SK-N-SH treated with all-trans-retinoic acid at 6 μM for 48 hours (cell line): ENCODE measurements around the gene FREM2.

Source experiments
- ATAC-seq: fragments of 200-7000 bp; cut with Tn5 transposase; 3 replicates; pipeline ENCODE4 v1.9.1; 2020; ENCODE audit warnings: mild to moderate bottlenecking, moderate library complexity
- ARNTL ChIP-seq: fragments of 450-650 bp; formaldehyde crosslinking; IDR thresholded peaks from 2 replicates; pipeline ENCODE4 v1.5.0; 2020; ENCODE audit warnings: low read depth, mild to moderate bottlenecking, moderate library complexity, borderline replicate concordance
- CREB5 ChIP-seq: fragments of 250-450 bp; sonication (Bioruptor Pico); IDR thresholded peaks from 2 replicates; pipeline ENCODE4 v1.5.1; 2020; ENCODE audit warnings: low read depth, mild to moderate bottlenecking, moderate library complexity
- CSDC2 ChIP-seq: fragments of 250-450 bp; sonication (Bioruptor Pico); IDR thresholded peaks from 2 replicates; pipeline ENCODE4 v1.5.0; 2020; ENCODE audit warnings: mild to moderate bottlenecking, moderate library complexity
- ESRRG ChIP-seq: fragments of 250-450 bp; sonication (Bioruptor Pico); IDR thresholded peaks from 2 replicates; pipeline ENCODE4 v1.6.1; 2021; ENCODE audit warnings: mild to moderate bottlenecking
- OSR1 ChIP-seq: fragments of 250-450 bp; sonication (Bioruptor Pico); IDR thresholded peaks from 2 replicates; pipeline ENCODE4 v1.8.0; 2022; ENCODE audit warnings: moderate library complexity, mild to moderate bottlenecking, inconsistent platforms
- PATZ1 ChIP-seq: fragments of 250-450 bp; sonication (Bioruptor Pico); IDR thresholded peaks from 2 replicates; pipeline ENCODE4 v1.8.0; 2020; ENCODE audit warnings: mild to moderate bottlenecking, moderate library complexity, borderline replicate concordance
- POU6F1 ChIP-seq: fragments of 250-450 bp; sonication (Bioruptor Pico); IDR thresholded peaks from 2 replicates; pipeline ENCODE4 v1.8.0; 2021; ENCODE audit warnings: low read depth, mild to moderate bottlenecking, moderate library complexity, borderline replicate concordance
- PPARA ChIP-seq: fragments of 250-450 bp; sonication (Bioruptor Pico); IDR thresholded peaks from 2 replicates; pipeline ENCODE4 v1.5.0; 2020; ENCODE audit warnings: mild to moderate bottlenecking, borderline replicate concordance
- RARB ChIP-seq: fragments of 250-450 bp; sonication (Bioruptor Pico); IDR thresholded peaks from 2 replicates; pipeline ENCODE4 v1.8.0; 2021; ENCODE audit warnings: mild to moderate bottlenecking, moderate library complexity
- SNAI2 ChIP-seq: fragments of 250-450 bp; sonication (Bioruptor Pico); IDR thresholded peaks from 2 replicates; pipeline ENCODE4 v1.5.0; 2020; ENCODE audit warnings: mild to moderate bottlenecking, moderate library complexity
- TSHZ2 ChIP-seq: fragments of 250-450 bp; sonication (Bioruptor Pico); IDR thresholded peaks from 2 replicates; pipeline ENCODE4 v1.5.0; 2020; ENCODE audit warnings: mild to moderate bottlenecking, moderate library complexity
- ZC3H10 ChIP-seq: fragments of 250-450 bp; sonication (Bioruptor Pico); IDR thresholded peaks from 2 replicates; pipeline ENCODE4 v1.5.1; 2021; ENCODE audit warnings: mild to moderate bottlenecking, moderate library complexity
- ZFP3 ChIP-seq: fragments of 250-450 bp; sonication (Bioruptor Pico); IDR thresholded peaks from 2 replicates; pipeline ENCODE4 v1.5.0; 2020; ENCODE audit warnings: mild to moderate bottlenecking, moderate library complexity
- ZFP30 ChIP-seq: fragments of 450-650 bp; formaldehyde crosslinking; IDR thresholded peaks from 2 replicates; pipeline ENCODE4 v1.5.0; 2022; ENCODE audit warnings: mild to moderate bottlenecking, moderate library complexity
- ZNF565 ChIP-seq: fragments of 450-650 bp; formaldehyde crosslinking; conservative IDR thresholded peaks from 2 replicates; pipeline ENCODE4 v1.5.0; 2020; ENCODE audit warnings: low read depth, mild to moderate bottlenecking, moderate library complexity
- ZNF70 ChIP-seq: fragments of 450-650 bp; formaldehyde crosslinking; IDR thresholded peaks from 2 replicates; pipeline ENCODE4 v1.5.0; 2020; ENCODE audit warnings: mild to moderate bottlenecking, moderate library complexity
- ZNF8 ChIP-seq: fragments of 450-650 bp; formaldehyde crosslinking; IDR thresholded peaks from 2 replicates; pipeline ENCODE4 v1.5.0; 2020; ENCODE audit warnings: mild to moderate bottlenecking, moderate library complexity
- TF ChIP-seq, protein P1 (sequence below): fragments of 250-450 bp; sonication (Bioruptor Pico); IDR thresholded peaks from 2 replicates; pipeline ENCODE4 v1.5.1; 2021; ENCODE audit warnings: mild to moderate bottlenecking, moderate library complexity

Gene FREM2

GRCh38 chr13:38905861-38906260 is 219.0 kb downstream of the FREM2 start:
- TF ChIP-seq POU6F1 (CRISPR knock-in tag) = no peak
- TF ChIP-seq SNAI2 (CRISPR knock-in tag) = no peak
- TF ChIP-seq ESRRG = no peak
- TF ChIP-seq RARB (CRISPR knock-in tag) = no peak
- no peak for TF ChIP-seq ZNF565
- TF ChIP-seq, protein P1, sequence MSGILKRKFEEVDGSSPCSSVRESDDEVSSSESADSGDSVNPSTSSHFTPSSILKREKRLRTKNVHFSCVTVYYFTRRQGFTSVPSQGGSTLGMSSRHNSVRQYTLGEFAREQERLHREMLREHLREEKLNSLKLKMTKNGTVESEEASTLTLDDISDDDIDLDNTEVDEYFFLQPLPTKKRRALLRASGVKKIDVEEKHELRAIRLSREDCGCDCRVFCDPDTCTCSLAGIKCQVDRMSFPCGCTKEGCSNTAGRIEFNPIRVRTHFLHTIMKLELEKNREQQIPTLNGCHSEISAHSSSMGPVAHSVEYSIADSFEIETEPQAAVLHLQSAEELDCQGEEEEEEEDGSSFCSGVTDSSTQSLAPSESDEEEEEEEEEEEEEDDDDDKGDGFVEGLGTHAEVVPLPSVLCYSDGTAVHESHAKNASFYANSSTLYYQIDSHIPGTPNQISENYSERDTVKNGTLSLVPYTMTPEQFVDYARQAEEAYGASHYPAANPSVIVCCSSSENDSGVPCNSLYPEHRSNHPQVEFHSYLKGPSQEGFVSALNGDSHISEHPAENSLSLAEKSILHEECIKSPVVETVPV = no peak
- no peak for TF ChIP-seq OSR1
- TF ChIP-seq CREB5 (CRISPR knock-in tag) = no peak
- TF ChIP-seq ARNTL (CRISPR knock-in tag) = no peak
- no peak for ATAC-seq

DNA sequence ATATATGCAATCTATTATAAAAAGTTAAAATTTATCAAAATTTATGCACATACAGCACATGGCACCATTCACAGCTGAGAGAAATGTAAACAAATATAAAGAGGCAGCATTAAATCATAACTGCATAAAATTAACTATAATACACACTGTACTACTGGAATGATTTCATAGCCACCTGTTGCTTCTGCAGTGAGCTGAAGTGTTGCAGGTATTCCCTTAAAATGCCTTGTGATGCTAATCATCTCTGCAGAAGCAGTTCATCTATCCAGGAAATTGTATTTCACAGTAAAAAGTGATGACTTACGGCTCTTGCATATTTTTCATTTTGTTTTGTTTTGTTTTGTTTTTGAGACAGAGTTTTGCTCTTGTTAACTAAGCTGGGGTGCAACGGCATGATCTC is 221.7 kb downstream of the FREM2 start:
- no peak for TF ChIP-seq CREB5 (CRISPR knock-in tag)
- no peak for TF ChIP-seq POU6F1 (CRISPR knock-in tag)
- no peak for TF ChIP-seq ZFP3
- TF ChIP-seq ZNF565 = no peak
- TF ChIP-seq PATZ1 (CRISPR knock-in tag) = no peak
- no peak for TF ChIP-seq ZNF70 (CRISPR knock-in tag)
- no peak for TF ChIP-seq ZC3H10 (CRISPR knock-in tag)
- no peak for TF ChIP-seq CSDC2
- TF ChIP-seq ARNTL (CRISPR knock-in tag) = no peak
- no peak for ATAC-seq

DNA sequence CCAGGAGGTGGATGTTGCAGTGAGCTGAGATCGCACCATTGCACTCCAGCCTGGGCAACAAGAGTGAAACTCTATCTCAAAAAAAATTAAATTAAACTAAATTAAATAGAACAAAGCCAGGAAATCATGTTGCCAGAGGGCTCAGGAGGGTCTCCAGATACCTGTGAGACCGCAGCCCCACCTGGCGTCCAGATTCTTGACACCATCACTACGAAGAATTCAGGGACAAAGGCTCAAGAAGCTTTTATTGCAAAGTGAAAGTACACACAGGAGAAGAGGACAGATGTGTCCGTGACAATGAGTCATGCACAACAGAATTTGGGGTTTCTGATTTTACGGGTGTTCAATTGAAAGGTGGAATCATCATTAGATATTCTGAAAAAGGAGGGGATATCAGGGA is 227.2 kb downstream of the FREM2 start:
- TF ChIP-seq CSDC2 (no peak), ZNF8 (CRISPR knock-in tag) (no peak), TSHZ2 (CRISPR knock-in tag) (no peak), POU6F1 (CRISPR knock-in tag) (no peak), ZFP30 (no peak), ZNF70 (CRISPR knock-in tag) (no peak), PPARA (no peak), OSR1 (no peak), SNAI2 (CRISPR knock-in tag) (no peak)
- no peak for ATAC-seq
